ENCODE data around the gene EFNA4. TPM values are rescaled to one million over a fixed set of nuclear protein-coding genes. Genes with fewer than 3 reads are reported as not detected.

EFNA4 gene
- polyA plus RNA-seq, 2 of the 4 experiments (the other 2 are of a cell fraction) = 3.1 to 8.7 TPM

GRCh38 chr1:155091071-155092051 lies 27.8 kb downstream of the EFNA4 start:
- ATAC-seq = peak; percentile 64 to 85
- TF ChIP-seq CHD2 (IDR thresholded peaks at IDR 0.05; ENCODE audit: low read length, partially characterized antibody) (no peak), MYC (IDR thresholded peaks at IDR 0.05; ENCODE audit: borderline replicate concordance, low read length) (peak; percentile 92), RAD21 (conservative IDR thresholded peaks at IDR 0.05 in 1 of 2, IDR thresholded peaks at IDR 0.05 in 1 of 2) (peak; percentile 74 to 76), MAX (IDR thresholded peaks at IDR 0.05) (peak; percentile 96), SMC3 (IDR thresholded peaks at IDR 0.05) (peak; percentile 91), CTCF (IDR thresholded peaks at IDR 0.05) (peak; percentile 91), MAZ (IDR thresholded peaks at IDR 0.05; ENCODE audit: borderline replicate concordance, low read depth, low read length) (0 out of 2 replicates have a peak, but pooled peaks have one; percentile 51), USF2 (IDR thresholded peaks at IDR 0.05) (peak; percentile 57), PHF8 (IDR thresholded peaks at IDR 0.05; ENCODE audit: borderline replicate concordance, low read depth) (no peak)
- Histone ChIP-seq H3K4me1 (peaks cover 14% of the 10 kb centered on the region), H3K4me2 (peak overlapping the region; percentile 62), H3K4me3 (no peak overlapping the region), H3K9me3 (no peaks in the 10 kb centered on the region), H3K27ac (peak overlapping the region; percentile 45 to 79; a peak in 5 of 6 replicates)
- ChIA-PET CTCF (interaction anchor here (0.5 to 13.8 kb wide), 49 partner anchors 9 to 914 kb away, joined by 3 to 384 read pairs (median 5); partner anchors contain the start of genes EFNA1, EFNA3, EFNA4 and KRTCAP2), POLR2A (interaction anchor here (1.1 to 1.4 kb wide), 2 partner anchors 76 to 82 kb away, joined by 5 to 6 read pairs; partner anchors contain the start of gene KRTCAP2)
- peak; percentile 73 to 75 for DNase-seq (ENCODE audit: low read depth in 1 of 2, low spot score in 1 of 2)
- 22% methylated on average over 29 of the region's 29 CpGs for WGBS (ENCODE audit: missing lambda C conversion rate)
- no peak for FAIRE-seq

- Histone ChIP-seq H3K4me2 (no peak overlapping the region), H3K4me3 (no peak overlapping the region), H3K27ac (0 out of 6 replicates have a peak overlapping the region, but pooled peaks of 1 of the 2 experiments have one; percentile 79), H3K9me3 (no peaks in the 10 kb centered on the region), H3K4me1 (peaks cover 12% of the 10 kb centered on the region)
- ChIA-PET POLR2A (interaction anchor here (1.1 to 1.4 kb wide), 2 partner anchors 75 to 81 kb away, joined by 5 to 6 read pairs; partner anchors contain the start of gene KRTCAP2), CTCF (interaction anchor here (0.6 to 13.8 kb wide), 38 partner anchors 8 to 915 kb away, joined by 3 to 384 read pairs (median 6); partner anchors contain the start of genes EFNA1, EFNA3, EFNA4 and KRTCAP2)
- WGBS (ENCODE audit: missing lambda C conversion rate) = 92% methylated on average over 3 of the region's 6 CpGs
- TF ChIP-seq RNF2 (IDR thresholded peaks at IDR 0.05; ENCODE audit: borderline replicate concordance, low read depth) (no peak), ESRRA (IDR thresholded peaks at IDR 0.05; ENCODE audit: borderline replicate concordance, low read length) (no peak), HOXB13 (CRISPR knock-in tag; IDR thresholded peaks at IDR 0.05; ENCODE audit: low read depth) (no peak), EHF (CRISPR knock-in tag; IDR thresholded peaks at IDR 0.05) (no peak), KDM1A (IDR thresholded peaks at IDR 0.05; ENCODE audit: low read depth) (no peak), TP53 (CRISPR knock-in tag; IDR thresholded peaks at IDR 0.05) (no peak), BHLHE40 (IDR thresholded peaks at IDR 0.05; ENCODE audit: low read depth, low read length) (no peak), FOSL2 (IDR thresholded peaks at IDR 0.05) (no peak), FOSL2 (CRISPR knock-in tag; IDR thresholded peaks at IDR 0.05) (no peak), RCOR1 (IDR thresholded peaks at IDR 0.05; ENCODE audit: low read depth, low read length) (no peak), CBX2 (IDR thresholded peaks at IDR 0.05; ENCODE audit: borderline replicate concordance, low read depth) (no peak), FOXS1 (CRISPR knock-in tag; IDR thresholded peaks at IDR 0.05) (no peak), REST (IDR thresholded peaks at IDR 0.05) (no peak), GATA3 (IDR thresholded peaks at IDR 0.05; ENCODE audit: borderline replicate concordance) (no peak), HMGXB4 (CRISPR knock-in tag; IDR thresholded peaks at IDR 0.05; ENCODE audit: borderline replicate concordance) (no peak), PBX3 (IDR thresholded peaks at IDR 0.05) (no peak)
- no peak for DNase-seq (ENCODE audit: low read depth in 1 of 2, low spot score in 1 of 2)
- FAIRE-seq = no peak
- ATAC-seq = no peak
Measured at GRCh38 chr1:155092131-155092530, 28.6 kb downstream of the EFNA4 start.

Measured in A549 (cell line).